GM18499 (cell line): ENCODE results near the gene FGFBP2.

Experiments
- ATAC-seq: cut with Tn5 transposase; IDR thresholded peaks from one replicate; pipeline ENCODE4 v1.9.1; 2021; ENCODE audit warnings: moderate number of reproducible peaks; ENCODE audit not compliant: insufficient read depth, unreplicated experiment

The FGFBP2 gene

GRCh38 chr4:15971068-15971801, 8.3 kb upstream of the FGFBP2 start:
- ATAC-seq: no peak

- ATAC-seq: no peak
Measured at GRCh38 chr4:15968551-15969300, 5.8 kb upstream of the FGFBP2 start.

- no peak for ATAC-seq
Measured at GRCh38 chr4:15965325-15965724, 2.4 kb upstream of the FGFBP2 start.

- no peak for ATAC-seq
Measured at GRCh38 chr4:15964159-15964558, 1.2 kb upstream of the FGFBP2 start.

GRCh38 chr4:15963576-15963975, 601 bp upstream of the FGFBP2 start:
- peak; percentile 58 for ATAC-seq

- ATAC-seq: no peak
Measured at GRCh38 chr4:15961781-15962510, 1.0 kb downstream of the FGFBP2 start.

GRCh38 chr4:15958562-15958961, 4.4 kb downstream of the FGFBP2 start:
- ATAC-seq: no peak

- ATAC-seq: peak; percentile 72
Measured at GRCh38 chr4:15956179-15956850, 6.7 kb downstream of the FGFBP2 start.

GRCh38 chr4:15955670-15956069, 7.3 kb downstream of the FGFBP2 start:
- no peak for ATAC-seq

- no peak for ATAC-seq
Measured at GRCh38 chr4:15953625-15954024, 9.3 kb downstream of the FGFBP2 start.

- no peak for ATAC-seq
Measured at GRCh38 chr4:15951781-15952180, 11.2 kb downstream of the FGFBP2 start.

- ATAC-seq: no peak
Measured at GRCh38 chr4:15948826-15949225, 14.1 kb downstream of the FGFBP2 start.

GRCh38 chr4:15947684-15948083, 15.3 kb downstream of the FGFBP2 start:
- no peak for ATAC-seq

GRCh38 chr4:15945516-15945915, 17.5 kb downstream of the FGFBP2 start:
- ATAC-seq: no peak

GRCh38 chr4:15944895-15945294, 18.1 kb downstream of the FGFBP2 start:
- ATAC-seq: no peak

- ATAC-seq: no peak
Measured at GRCh38 chr4:15942283-15942682, 20.7 kb downstream of the FGFBP2 start.

- no peak for ATAC-seq
Measured at GRCh38 chr4:15938640-15939039, 24.3 kb downstream of the FGFBP2 start, which contains the start of gene FGFBP1. TSS of gene FGFBP1 (minus strand) at chr4:15938740. CDS start at chr4:15936632, 2,108 bp downstream.

GRCh38 chr4:15938182-15938581, 24.8 kb downstream of the FGFBP2 start:
- ATAC-seq: no peak

GRCh38 chr4:15936495-15936894, 26.5 kb downstream of the FGFBP2 start:
- no peak for ATAC-seq
